Natural killer cell treated with Interleukin-12 subunit alpha and Interleukin-12 subunit beta and Interleukin-15 and Interleukin-18, amount 100 ng/mL, for 72 hours (primary cell): Measurements from ENCODE around the gene RAB22A. TPM values are rescaled to one million over a fixed set of nuclear protein-coding genes. Genes with fewer than 3 reads are reported as not detected.
A peak's percentile ranks its signal among the peaks of the same experiment; 100 is the strongest.

Source experiments
- ATAC-seq, 2 donors: fragments of 150-1000 bp; cut with Tn5 transposase in 1 of 2; sonication (Bioruptor Pico), chemical (Tn5 transposase) in 1 of 2; 2 replicates each; pipeline ENCODE4 v1.10.0; 2021
- DNase-seq: peaks from one replicate; pipeline ENCODE4 v3.0.0; 2022; ENCODE audit warnings: low spot score
- H3K27ac Mint-ChIP-seq, 2 donors: 1 replicate in 1 of 2; 2 replicates in 1 of 2; pipeline ENCODE4 v1.8.0; 2022; ENCODE audit warnings: mixed read lengths in 2 of 2, mild to moderate bottlenecking in 1 of 2, moderate library complexity in 1 of 2
- H3K27me3 Mint-ChIP-seq, 2 donors: 1 replicate in 1 of 2; 2 replicates in 1 of 2; pipeline ENCODE4 v1.8.0; 2022; ENCODE audit warnings: mixed read lengths in 2 of 2
- H3K36me3 Mint-ChIP-seq: one replicate; pipeline ENCODE4 v1.8.0; 2022; ENCODE audit warnings: mixed read lengths
- H3K4me1 Mint-ChIP-seq, 2 donors: 1 replicate in 1 of 2; 2 replicates in 1 of 2; pipeline ENCODE4 v1.8.0; 2022; ENCODE audit warnings: low read depth in 2 of 2, mixed read lengths in 2 of 2, mild to moderate bottlenecking in 1 of 2
- H3K4me3 Mint-ChIP-seq: one replicate; pipeline ENCODE4 v1.8.0; 2022; ENCODE audit warnings: mixed read lengths
- H3K9me3 Mint-ChIP-seq: 2 replicates; pipeline ENCODE4 v1.8.0; 2022; ENCODE audit warnings: mixed read lengths
- total RNA-seq, 2 donors: library from RNA; stranded (reverse); gene quantifications; one replicate each; pipeline ENCODE4 v1.2.3, GENCODE V29; 2022

Gene RAB22A
- total RNA-seq, 2 donors from 2014 or later: 12.2 to 16.2 TPM

GRCh38 chr20:58389968-58390658 is 80.6 kb downstream of the RAB22A start:
- no peaks in the 10 kb centered on the region for H3K9me3 Mint-ChIP-seq

GRCh38 chr20:58390659-58391035 is 81.1 kb downstream of the RAB22A start:
- peak overlapping the region; percentile 90 to 92 for H3K27ac Mint-ChIP-seq
- peaks cover 18% of the 10 kb centered on the region for H3K36me3 Mint-ChIP-seq
- H3K4me1 Mint-ChIP-seq: peaks cover 36 to 40% of the 10 kb centered on the region in 2 donors
- H3K9me3 Mint-ChIP-seq: no peaks in the 10 kb centered on the region
- DNase-seq (no peak), ATAC-seq (no peak)
- peak overlapping the region; percentile 99 for H3K4me3 Mint-ChIP-seq
- H3K27me3 Mint-ChIP-seq: peaks cover 0 to 3% of the 10 kb centered on the region in 2 donors

More at GRCh38 chr20:58389968-58390658, 80.6 kb downstream of the RAB22A start:
- Mint-ChIP-seq H3K36me3 (peaks cover 18% of the 10 kb centered on the region), H3K27ac (peak overlapping the region; percentile 90 to 92), H3K4me1 (peaks cover 36 to 40% of the 10 kb centered on the region in 2 donors), H3K27me3 (peaks cover 0 to 3% of the 10 kb centered on the region in 2 donors), H3K4me3 (peak overlapping the region; percentile 99)
- ATAC-seq: no peak
- no peak for DNase-seq

- H3K27me3 Mint-ChIP-seq: no peaks in the 10 kb centered on the region
- ATAC-seq (no peak), DNase-seq (no peak)
- peaks cover 18% of the 10 kb centered on the region for H3K36me3 Mint-ChIP-seq
- H3K9me3 Mint-ChIP-seq: no peaks in the 10 kb centered on the region
- H3K4me3 Mint-ChIP-seq: peak overlapping the region; percentile 4
- peak overlapping the region in 1 of 2 donors; percentile 92 for H3K27ac Mint-ChIP-seq
- H3K4me1 Mint-ChIP-seq: peaks cover 44 to 47% of the 10 kb centered on the region in 2 donors
Observed at GRCh38 chr20:58392286-58392685, 82.8 kb downstream of the RAB22A start.

- ATAC-seq: no peak
- Mint-ChIP-seq H3K36me3 (peaks cover 18% of the 10 kb centered on the region), H3K27me3 (no peaks in the 10 kb centered on the region), H3K4me1 (peaks cover 49 to 56% of the 10 kb centered on the region in 2 donors), H3K9me3 (no peaks in the 10 kb centered on the region), H3K27ac (peak overlapping the region in 1 of 2 donors; percentile 42), H3K4me3 (no peak overlapping the region)
- no peak for DNase-seq
Observed at GRCh38 chr20:58393299-58393698, 83.8 kb downstream of the RAB22A start.

GRCh38 chr20:58394801-58395200 is 85.3 kb downstream of the RAB22A start:
- Mint-ChIP-seq H3K27ac (no peak overlapping the region), H3K27me3 (no peaks in the 10 kb centered on the region), H3K4me3 (no peak overlapping the region), H3K9me3 (no peaks in the 10 kb centered on the region), H3K36me3 (peaks cover 14% of the 10 kb centered on the region), H3K4me1 (peaks cover 56 to 65% of the 10 kb centered on the region in 2 donors)
- ATAC-seq: no peak
- DNase-seq: no peak

- Mint-ChIP-seq H3K27ac (no peak overlapping the region), H3K36me3 (peaks cover 6% of the 10 kb centered on the region), H3K27me3 (no peaks in the 10 kb centered on the region)
Observed at GRCh38 chr20:58395604-58396003, 86.1 kb downstream of the RAB22A start.

GRCh38 chr20:58397429-58397828 is 87.9 kb downstream of the RAB22A start:
- no peak for ATAC-seq
- H3K9me3 Mint-ChIP-seq: no peaks in the 10 kb centered on the region
- H3K27ac Mint-ChIP-seq: no peak overlapping the region
- no peak for DNase-seq
- H3K4me1 Mint-ChIP-seq: peaks cover 40 to 41% of the 10 kb centered on the region in 2 donors
- H3K36me3 Mint-ChIP-seq: no peaks in the 10 kb centered on the region
- no peak overlapping the region for H3K4me3 Mint-ChIP-seq
- H3K27me3 Mint-ChIP-seq: no peaks in the 10 kb centered on the region

More at GRCh38 chr20:58395604-58396003, 86.1 kb downstream of the RAB22A start:
- Mint-ChIP-seq H3K4me3 (no peak overlapping the region), H3K9me3 (no peaks in the 10 kb centered on the region), H3K4me1 (peaks cover 52 to 57% of the 10 kb centered on the region in 2 donors)
- DNase-seq (no peak), ATAC-seq (no peak)

- Mint-ChIP-seq H3K36me3 (no peaks in the 10 kb centered on the region), H3K4me1 (peaks cover 35 to 37% of the 10 kb centered on the region in 2 donors), H3K4me3 (peak overlapping the region; percentile 12), H3K27me3 (no peaks in the 10 kb centered on the region), H3K9me3 (no peaks in the 10 kb centered on the region), H3K27ac (peak overlapping the region; percentile 32 to 56)
- ATAC-seq (no peak), DNase-seq (no peak)
Observed at GRCh38 chr20:58398254-58398653, 88.7 kb downstream of the RAB22A start.

GRCh38 chr20:58399926-58400325 is 90.4 kb downstream of the RAB22A start:
- H3K27ac Mint-ChIP-seq: no peak overlapping the region
- H3K36me3 Mint-ChIP-seq: no peaks in the 10 kb centered on the region
- ATAC-seq: no peak

GRCh38 chr20:58401162-58401561 is 91.6 kb downstream of the RAB22A start:
- Mint-ChIP-seq H3K4me1 (peaks cover 26% of the 10 kb centered on the region in 2 donors), H3K9me3 (no peaks in the 10 kb centered on the region), H3K36me3 (no peaks in the 10 kb centered on the region), H3K27me3 (no peaks in the 10 kb centered on the region), H3K4me3 (no peak overlapping the region), H3K27ac (no peak overlapping the region)
- DNase-seq (no peak), ATAC-seq (peak in 1 of 2 donors; percentile 67)

More at GRCh38 chr20:58399926-58400325, 90.4 kb downstream of the RAB22A start:
- DNase-seq: no peak
- H3K9me3 Mint-ChIP-seq: no peaks in the 10 kb centered on the region
- H3K27me3 Mint-ChIP-seq: no peaks in the 10 kb centered on the region
- H3K4me1 Mint-ChIP-seq: peaks cover 27 to 28% of the 10 kb centered on the region in 2 donors
- H3K4me3 Mint-ChIP-seq: no peak overlapping the region

- ATAC-seq (no peak), DNase-seq (no peak)
- Mint-ChIP-seq H3K27ac (no peak overlapping the region), H3K27me3 (no peaks in the 10 kb centered on the region), H3K4me1 (peaks cover 20 to 27% of the 10 kb centered on the region in 2 donors), H3K36me3 (no peaks in the 10 kb centered on the region), H3K9me3 (no peaks in the 10 kb centered on the region), H3K4me3 (no peak overlapping the region)
Observed at GRCh38 chr20:58402305-58402704, 92.8 kb downstream of the RAB22A start.

- no peaks in the 10 kb centered on the region for H3K9me3 Mint-ChIP-seq
- peaks cover 23 to 27% of the 10 kb centered on the region in 2 donors for H3K4me1 Mint-ChIP-seq
- no peak overlapping the region for H3K27ac Mint-ChIP-seq
- H3K4me3 Mint-ChIP-seq: no peak overlapping the region
- no peak for DNase-seq
- no peaks in the 10 kb centered on the region for H3K27me3 Mint-ChIP-seq
- H3K36me3 Mint-ChIP-seq: no peaks in the 10 kb centered on the region
- no peak for ATAC-seq
Observed at GRCh38 chr20:58402827-58403226, 93.3 kb downstream of the RAB22A start.

GRCh38 chr20:58403272-58403671 is 93.8 kb downstream of the RAB22A start:
- ATAC-seq: no peak
- Mint-ChIP-seq H3K36me3 (no peaks in the 10 kb centered on the region), H3K9me3 (no peaks in the 10 kb centered on the region), H3K4me1 (peaks cover 23 to 27% of the 10 kb centered on the region in 2 donors), H3K27ac (no peak overlapping the region), H3K4me3 (no peak overlapping the region), H3K27me3 (no peaks in the 10 kb centered on the region)
- DNase-seq: no peak

GRCh38 chr20:58405504-58406291 is 96.2 kb downstream of the RAB22A start:
- ATAC-seq (no peak), DNase-seq (no peak)
- peaks cover 24 to 36% of the 10 kb centered on the region in 2 donors for H3K4me1 Mint-ChIP-seq
- H3K9me3 Mint-ChIP-seq: no peaks in the 10 kb centered on the region
- no peak overlapping the region for H3K27ac Mint-ChIP-seq
- no peak overlapping the region for H3K4me3 Mint-ChIP-seq
- H3K27me3 Mint-ChIP-seq: no peaks in the 10 kb centered on the region
- no peaks in the 10 kb centered on the region for H3K36me3 Mint-ChIP-seq
